Adipocyte (in vitro differentiated cells): ENCODE measurements around the gene ZNF674.
A peak's percentile ranks its signal among the peaks of the same experiment; 100 is the strongest.
"Not testable (repeated sequence)": the region's sequence is repeated elsewhere in the genome, so short reads cannot be mapped to it uniquely, and the experiment has no call there.

Experiments
- DNase-seq: peaks from one replicate; pipeline ENCODE4 v3.0.0-alpha.2; 2015; ENCODE audit warnings: low read depth
- H3K27me3 ChIP-seq: replicated peaks from 2 replicates; pipeline ENCODE4 v1.7.0; 2013; ENCODE audit warnings: mild to moderate bottlenecking, low read length, moderate library complexity; ENCODE audit not compliant: control insufficient read depth, insufficient read depth
- H3K36me3 ChIP-seq: 2 replicates; pipeline ENCODE4 v1.7.0; 2013; ENCODE audit warnings: low read length, mild to moderate bottlenecking, moderate library complexity; ENCODE audit not compliant: control insufficient read depth, insufficient read depth, severe bottlenecking
- H3K4me1 ChIP-seq: 2 replicates; pipeline ENCODE4 v1.7.0; 2013; ENCODE audit warnings: mild to moderate bottlenecking, low read length, moderate library complexity; ENCODE audit not compliant: control insufficient read depth, insufficient read depth
- H3K4me3 ChIP-seq: 2 replicates; pipeline ENCODE4 v1.7.0; 2013; ENCODE audit warnings: mild to moderate bottlenecking, low read length, moderate library complexity
- H3K9ac ChIP-seq: 2 replicates; pipeline ENCODE4 v1.7.0; 2013; ENCODE audit warnings: mild to moderate bottlenecking, low read length, moderate library complexity
- H3K9me3 ChIP-seq: 2 replicates; pipeline ENCODE4 v1.7.0; 2013; ENCODE audit warnings: mild to moderate bottlenecking, low read length, moderate library complexity; ENCODE audit not compliant: control insufficient read depth

The ZNF674 gene

GRCh38 chrX:46567388-46567787 is 22.2 kb upstream of the ZNF674 start:
- no peaks in the 10 kb centered on the region for H3K4me1 ChIP-seq
- no peak for DNase-seq
- peaks cover 4% of the 10 kb centered on the region for H3K27me3 ChIP-seq
- H3K9me3 ChIP-seq = no peaks in the 10 kb centered on the region
- no peak overlapping the region for H3K4me3 ChIP-seq
- H3K9ac ChIP-seq = no peak overlapping the region
- no peaks in the 10 kb centered on the region for H3K36me3 ChIP-seq

- no peak overlapping the region for H3K9ac ChIP-seq
- no peaks in the 10 kb centered on the region for H3K4me1 ChIP-seq
- no peak for DNase-seq
- no peak overlapping the region for H3K4me3 ChIP-seq
- H3K36me3 ChIP-seq = no peaks in the 10 kb centered on the region
- no peaks in the 10 kb centered on the region for H3K27me3 ChIP-seq
- H3K9me3 ChIP-seq = no peaks in the 10 kb centered on the region
These were observed 16.8 kb upstream of the ZNF674 start for GRCh38 chrX:46561824-46562657.

DNA sequence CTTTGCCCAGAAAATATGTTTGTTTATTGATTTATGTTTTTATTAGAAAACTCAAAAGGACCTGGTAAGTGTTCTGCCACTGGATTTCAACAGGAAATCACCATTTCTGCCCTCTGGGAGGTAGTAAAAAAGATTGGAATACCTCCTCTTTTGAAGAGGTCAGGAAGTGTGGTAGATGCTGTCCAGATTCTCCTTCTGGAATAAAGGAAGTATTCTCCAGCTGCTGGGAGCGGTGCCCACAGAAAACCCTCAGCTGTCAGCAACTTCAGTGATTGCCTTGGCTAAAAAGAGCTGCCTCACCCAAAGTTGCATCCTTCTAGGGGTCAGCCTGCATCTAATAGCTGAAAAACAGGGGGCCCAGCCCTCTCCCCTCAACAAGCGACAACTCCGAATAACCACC is 13.8 kb upstream of the ZNF674 start:
- no peaks in the 10 kb centered on the region for H3K27me3 ChIP-seq
- no peaks in the 10 kb centered on the region for H3K9me3 ChIP-seq
- no peak for DNase-seq
- no peaks in the 10 kb centered on the region for H3K4me1 ChIP-seq
- no peak overlapping the region for H3K9ac ChIP-seq
- H3K4me3 ChIP-seq = no peak overlapping the region
- no peaks in the 10 kb centered on the region for H3K36me3 ChIP-seq

- peak; percentile 81 for DNase-seq
- Histone ChIP-seq H3K9ac (no peak overlapping the region), H3K9me3 (no peaks in the 10 kb centered on the region), H3K4me3 (no peak overlapping the region), H3K27me3 (no peaks in the 10 kb centered on the region), H3K36me3 (no peaks in the 10 kb centered on the region), H3K4me1 (no peaks in the 10 kb centered on the region)
These were observed 9.7 kb upstream of the ZNF674 start for GRCh38 chrX:46554942-46555341.

- no peaks in the 10 kb centered on the region for H3K36me3 ChIP-seq
- H3K4me1 ChIP-seq = no peaks in the 10 kb centered on the region
- no peak overlapping the region for H3K4me3 ChIP-seq
- no peaks in the 10 kb centered on the region for H3K9me3 ChIP-seq
- no peak overlapping the region for H3K9ac ChIP-seq
- DNase-seq = no peak
- no peaks in the 10 kb centered on the region for H3K27me3 ChIP-seq
These were observed 8.7 kb upstream of the ZNF674 start for GRCh38 chrX:46553935-46554334.

GRCh38 chrX:46551494-46552128 is 6.4 kb upstream of the ZNF674 start:
- Histone ChIP-seq H3K9ac (no peak overlapping the region), H3K4me1 (peaks cover 7% of the 10 kb centered on the region), H3K27me3 (no peaks in the 10 kb centered on the region), H3K9me3 (no peaks in the 10 kb centered on the region), H3K4me3 (no peak overlapping the region), H3K36me3 (no peaks in the 10 kb centered on the region)
- peak; percentile 23 for DNase-seq

GRCh38 chrX:46549914-46550313 is 4.7 kb upstream of the ZNF674 start:
- no peak for DNase-seq
- no peaks in the 10 kb centered on the region for H3K36me3 ChIP-seq
- no peak overlapping the region for H3K9ac ChIP-seq
- no peaks in the 10 kb centered on the region for H3K27me3 ChIP-seq
- no peaks in the 10 kb centered on the region for H3K9me3 ChIP-seq
- peaks cover 8% of the 10 kb centered on the region for H3K4me1 ChIP-seq
- no peak overlapping the region for H3K4me3 ChIP-seq

DNA sequence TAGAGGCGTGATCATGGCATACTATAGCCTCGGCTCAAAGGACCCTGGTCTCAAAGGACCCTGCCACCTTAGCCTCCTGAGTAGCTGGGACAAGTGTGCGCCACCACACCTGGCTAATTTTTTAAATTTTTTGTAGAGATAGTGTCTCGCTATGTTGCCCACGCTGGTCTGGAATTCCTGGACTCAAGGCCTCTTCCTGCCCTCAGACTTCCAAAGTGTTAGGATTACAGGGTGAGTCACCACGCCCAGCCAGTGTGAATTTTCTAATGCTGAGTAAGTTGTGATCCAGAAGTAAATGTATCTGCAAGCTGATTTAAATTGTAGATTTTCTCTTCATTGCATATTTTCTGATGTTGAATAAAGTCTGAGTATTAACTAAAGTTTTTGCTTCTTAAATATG is 2.6 kb upstream of the ZNF674 start:
- peaks cover 8% of the 10 kb centered on the region for H3K4me1 ChIP-seq
- DNase-seq = peak; percentile 63

GRCh38 chrX:46544527-46544926 is 694 bp downstream of the ZNF674 start:
- not testable (repeated sequence) for H3K9me3 ChIP-seq, H3K27me3 ChIP-seq, DNase-seq, H3K36me3 ChIP-seq, H3K4me1 ChIP-seq
- H3K9ac ChIP-seq = peak overlapping the region; percentile 93
- H3K4me3 ChIP-seq = peak overlapping the region; percentile 86

More for the DNA sequence above, 2.6 kb upstream of the ZNF674 start:
- Histone ChIP-seq H3K9ac (no peak overlapping the region), H3K36me3 (no peaks in the 10 kb centered on the region), H3K9me3 (no peaks in the 10 kb centered on the region), H3K4me3 (no peak overlapping the region), H3K27me3 (peaks cover 4% of the 10 kb centered on the region)

- H3K9ac ChIP-seq = no peak overlapping the region
These were observed 1.8 kb downstream of the ZNF674 start for GRCh38 chrX:46543441-46543840.

GRCh38 chrX:46531442-46531841 is 13.8 kb downstream of the ZNF674 start:
- no peak overlapping the region for H3K4me3 ChIP-seq
- no peaks in the 10 kb centered on the region for H3K4me1 ChIP-seq
- H3K9ac ChIP-seq = no peak overlapping the region
- no peaks in the 10 kb centered on the region for H3K36me3 ChIP-seq
- H3K27me3 ChIP-seq = peaks cover 2% of the 10 kb centered on the region
- no peak for DNase-seq
- H3K9me3 ChIP-seq = no peaks in the 10 kb centered on the region

More at GRCh38 chrX:46543441-46543840, 1.8 kb downstream of the ZNF674 start:
- peaks cover 8% of the 10 kb centered on the region for H3K4me1 ChIP-seq
- H3K4me3 ChIP-seq = no peak overlapping the region
- no peaks in the 10 kb centered on the region for H3K36me3 ChIP-seq
- H3K9me3 ChIP-seq = no peaks in the 10 kb centered on the region
- peaks cover 4% of the 10 kb centered on the region for H3K27me3 ChIP-seq
- DNase-seq = no peak
